ENCODE results near the gene CACTIN.

The CACTIN gene

DNA sequence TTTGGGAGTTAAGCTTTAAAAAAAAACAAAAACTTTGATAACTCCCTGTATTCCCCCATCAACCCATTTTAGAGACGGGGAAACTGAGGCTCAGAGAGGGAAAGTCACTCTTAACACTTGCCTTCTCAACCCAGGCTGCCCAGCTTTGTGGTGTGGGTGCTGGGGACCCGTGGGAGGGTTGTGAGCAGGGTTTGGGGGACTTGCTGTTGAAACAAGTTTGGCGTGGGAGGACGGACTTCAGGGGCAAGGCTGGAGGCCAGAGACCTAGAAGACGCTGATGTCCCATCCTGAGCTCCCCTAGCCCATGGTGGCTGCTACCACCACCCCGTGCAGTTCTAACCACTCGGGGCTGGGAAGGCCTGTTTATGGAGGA, 747 bp upstream of the CACTIN start:
- DNase-seq (ENCODE audit: low spot score): no peak

DNA sequence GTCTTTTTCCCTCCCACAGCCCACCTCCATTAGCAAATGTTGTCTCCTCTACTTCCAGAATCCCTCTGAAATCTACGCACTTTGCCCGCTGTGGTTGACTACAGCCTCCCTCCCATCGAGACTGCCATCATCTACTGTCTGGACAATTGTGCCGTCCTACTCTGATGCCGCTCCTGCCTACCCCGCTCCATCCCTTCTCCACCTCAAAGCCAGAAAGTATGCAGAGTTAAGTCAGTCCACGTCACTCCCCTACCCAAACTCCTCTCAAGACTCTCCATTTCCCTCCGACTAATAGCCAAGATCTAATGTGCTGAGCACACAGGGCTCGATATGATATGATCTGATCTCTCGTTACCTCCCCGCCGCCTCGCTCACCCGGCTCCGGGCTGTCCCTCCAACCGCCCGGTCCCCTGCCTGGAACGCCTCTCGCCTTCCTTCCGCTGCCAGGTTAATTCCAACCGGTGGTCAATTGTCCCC, 556 bp downstream of the CACTIN start:
- DNase-seq (ENCODE audit: low spot score): no peak

DNA sequence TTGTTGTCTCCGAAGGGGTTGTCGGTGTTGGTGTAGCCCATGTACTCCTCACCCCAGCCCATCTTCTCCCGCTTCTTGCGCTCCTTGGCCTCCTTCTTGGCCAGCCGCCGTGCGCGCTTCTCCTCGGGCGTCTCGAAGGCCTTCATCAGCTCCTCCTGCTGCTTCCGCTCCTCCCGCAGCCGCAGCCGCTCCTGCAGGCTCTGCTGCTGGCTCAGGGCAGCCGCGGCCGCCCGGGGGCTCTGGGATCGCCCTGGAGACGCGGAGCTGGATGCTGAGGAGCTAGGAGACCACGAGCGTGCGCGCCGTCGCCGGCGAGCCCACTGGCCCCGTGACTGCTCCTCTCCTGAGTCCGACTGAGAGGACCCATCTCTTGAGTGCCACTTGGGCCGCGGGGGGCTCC, 2.9 kb downstream of the CACTIN start:
- no peak for DNase-seq (ENCODE audit: low spot score)

DNA sequence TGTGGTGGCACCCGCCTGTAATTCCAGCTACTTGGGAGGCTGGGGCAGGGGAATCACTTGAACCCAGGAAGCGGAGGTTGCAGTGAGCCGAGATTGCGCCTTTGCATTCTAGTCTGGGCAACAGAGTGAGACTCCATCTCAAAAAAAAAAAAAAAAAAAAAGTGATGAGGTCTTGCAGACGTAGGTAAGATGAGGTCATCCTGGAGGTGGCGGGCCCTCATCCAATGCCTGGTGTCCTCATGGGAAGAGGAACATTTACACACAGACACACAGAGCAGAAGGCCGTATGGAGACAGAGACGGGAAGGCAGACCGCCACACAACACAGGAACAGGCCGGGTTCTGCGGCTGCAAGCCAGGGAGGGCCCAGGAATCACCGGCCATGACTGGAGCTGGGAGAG, 4.4 kb downstream of the CACTIN start:
- no peak for DNase-seq (ENCODE audit: low spot score)

DNA sequence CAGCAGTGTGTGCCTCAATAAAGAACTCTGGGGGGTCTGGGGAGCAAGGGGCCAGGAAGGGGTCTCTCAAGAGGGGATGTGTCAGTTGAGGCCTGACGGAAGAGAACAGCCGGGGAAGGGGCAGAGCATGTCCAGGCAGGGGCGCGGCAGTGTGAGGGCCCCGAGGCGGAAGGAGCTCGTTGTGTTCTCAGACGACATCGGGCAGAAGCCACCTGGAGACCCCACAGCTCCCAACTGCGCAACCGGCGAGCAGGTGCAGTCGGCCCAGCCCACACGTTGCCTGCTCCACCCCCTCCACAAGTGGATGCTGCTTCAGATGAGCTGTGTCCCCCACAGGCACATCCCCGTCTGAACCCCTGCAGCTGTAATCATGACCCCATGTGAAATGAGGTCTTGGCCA, 4.9 kb downstream of the CACTIN start:
- no peak for DNase-seq (ENCODE audit: low spot score)

DNA sequence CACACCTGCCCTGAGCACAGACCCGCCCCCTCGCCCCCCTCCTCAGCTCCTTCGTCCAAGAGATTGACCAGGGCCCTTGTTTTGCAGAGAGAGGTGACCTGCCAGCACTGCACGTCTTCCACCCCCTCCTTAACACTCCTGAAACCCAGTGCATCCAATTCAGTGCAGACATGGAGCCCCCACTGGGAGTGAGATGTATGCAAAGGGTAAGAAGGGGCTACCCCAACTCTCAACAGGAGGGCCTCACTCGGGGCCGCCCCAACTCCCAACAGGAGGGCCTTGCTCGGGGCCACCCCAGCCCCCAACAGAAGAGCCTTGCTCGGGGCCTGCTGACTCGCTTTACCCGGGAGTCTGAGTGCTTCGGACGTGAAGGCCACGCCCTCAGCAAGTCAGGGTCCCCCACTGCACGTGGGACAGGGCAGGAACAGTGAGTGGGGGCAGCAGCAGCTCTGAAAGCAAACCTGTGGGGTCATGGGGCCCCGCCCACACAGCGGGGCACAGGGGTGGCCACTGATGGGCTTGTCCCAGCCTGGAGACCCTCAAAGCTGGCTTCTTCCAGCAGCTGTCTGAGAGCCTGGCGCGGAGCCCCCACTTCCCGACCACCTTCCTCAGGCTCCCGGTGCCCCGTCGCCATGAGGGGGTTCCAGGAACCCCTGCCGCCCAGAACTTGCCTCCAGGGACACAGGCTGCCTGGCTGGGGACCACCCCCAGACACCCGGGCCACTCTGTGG, 5.6 kb downstream of the CACTIN start:
- DNase-seq (ENCODE audit: low spot score): no peak

DNA sequence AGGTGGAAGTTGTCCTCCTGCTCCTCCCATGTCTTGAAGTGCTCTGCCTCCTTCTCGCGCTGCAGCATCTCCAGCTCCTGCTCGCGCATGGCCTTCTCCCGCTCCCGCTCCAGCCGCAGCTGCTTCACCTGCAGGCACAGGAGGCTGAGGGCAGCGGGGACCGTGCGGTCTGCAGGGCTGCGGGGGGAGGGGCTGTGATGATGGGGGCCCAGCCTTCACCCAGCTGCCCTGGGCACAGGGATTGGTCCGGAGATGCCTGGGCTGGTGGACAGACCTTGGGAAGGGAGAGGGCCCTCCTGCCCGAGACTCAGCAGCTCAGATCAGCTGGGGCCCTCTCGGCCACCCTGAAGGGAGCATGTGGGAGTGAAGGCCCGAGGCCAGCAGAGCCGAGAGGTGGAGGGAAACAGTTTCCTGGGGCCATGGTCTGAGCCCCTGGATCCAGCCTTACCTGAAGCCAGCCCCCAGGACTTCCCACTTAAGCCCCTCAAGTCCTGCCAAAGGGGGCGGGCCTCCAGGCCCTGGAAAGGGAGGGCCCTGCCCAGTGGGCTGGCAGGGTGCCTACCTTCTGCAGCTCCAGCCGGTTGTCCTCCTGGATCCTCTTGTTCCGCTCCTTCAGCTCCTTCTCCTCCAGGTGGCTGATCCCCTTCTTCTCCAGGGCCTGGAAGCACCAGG, 6.3 kb downstream of the CACTIN start:
- DNase-seq (ENCODE audit: low spot score): no peak

DNA sequence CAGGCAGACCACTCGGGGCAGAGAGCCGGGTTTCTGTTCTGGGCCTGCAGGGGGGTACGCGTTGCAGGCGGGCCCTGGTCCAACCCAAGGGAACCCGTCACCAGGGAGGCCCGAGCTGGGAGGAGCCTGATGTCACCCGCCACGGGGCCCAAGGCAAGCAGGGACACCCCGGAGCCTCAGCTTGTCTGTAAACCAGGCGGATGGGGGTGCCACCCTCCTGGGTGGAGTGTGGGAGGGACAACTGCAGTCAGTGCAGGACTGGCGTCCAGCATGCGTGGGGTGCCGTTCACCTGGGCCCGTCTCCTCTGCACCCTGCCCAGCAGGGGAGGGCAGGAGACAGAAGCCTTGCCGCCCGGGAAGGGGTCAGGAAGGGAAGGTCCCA, 7.0 kb downstream of the CACTIN start:
- no peak for DNase-seq (ENCODE audit: low spot score)

DNA sequence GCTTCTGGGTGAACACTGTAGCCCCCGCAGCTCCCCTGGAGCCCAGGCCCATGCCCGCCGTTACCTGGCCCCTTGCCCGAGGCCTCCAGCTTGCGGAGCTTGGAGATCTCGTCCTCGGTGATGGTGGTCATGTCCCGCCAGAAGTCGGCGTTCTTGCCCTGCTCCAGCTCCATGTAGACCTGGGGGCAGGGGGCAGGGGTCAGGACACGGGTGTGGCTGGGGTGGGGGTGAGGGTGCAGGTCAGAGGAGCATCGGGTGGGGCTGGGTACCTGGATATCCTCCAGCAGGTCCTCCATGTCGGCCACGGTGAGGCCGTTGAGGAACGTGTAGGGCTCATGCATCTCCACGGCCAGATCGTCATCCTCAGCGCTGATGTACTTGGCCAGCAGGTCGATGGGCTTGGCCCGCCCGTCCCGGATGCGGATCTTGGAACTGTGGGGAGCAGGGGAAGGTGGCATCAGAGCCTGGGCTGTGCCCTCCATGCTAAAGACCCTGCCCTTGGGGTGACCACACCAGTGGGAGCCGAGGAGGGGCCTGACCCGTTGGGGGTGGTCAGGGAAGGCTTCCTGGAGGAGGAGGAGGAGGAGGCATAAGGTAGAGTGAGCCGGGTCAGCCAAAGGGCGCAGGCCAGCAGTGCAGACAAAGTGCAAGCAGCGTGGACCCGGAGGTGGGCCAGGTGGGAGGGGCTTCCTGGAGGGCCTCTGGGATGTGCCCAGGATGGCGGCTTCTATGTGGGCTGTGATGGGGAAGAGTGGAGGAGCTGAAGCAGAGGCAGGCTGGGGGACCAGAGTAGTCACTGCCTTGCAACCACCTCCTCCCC, 7.6 kb downstream of the CACTIN start:
- DNase-seq (ENCODE audit: low spot score): no peak

DNA sequence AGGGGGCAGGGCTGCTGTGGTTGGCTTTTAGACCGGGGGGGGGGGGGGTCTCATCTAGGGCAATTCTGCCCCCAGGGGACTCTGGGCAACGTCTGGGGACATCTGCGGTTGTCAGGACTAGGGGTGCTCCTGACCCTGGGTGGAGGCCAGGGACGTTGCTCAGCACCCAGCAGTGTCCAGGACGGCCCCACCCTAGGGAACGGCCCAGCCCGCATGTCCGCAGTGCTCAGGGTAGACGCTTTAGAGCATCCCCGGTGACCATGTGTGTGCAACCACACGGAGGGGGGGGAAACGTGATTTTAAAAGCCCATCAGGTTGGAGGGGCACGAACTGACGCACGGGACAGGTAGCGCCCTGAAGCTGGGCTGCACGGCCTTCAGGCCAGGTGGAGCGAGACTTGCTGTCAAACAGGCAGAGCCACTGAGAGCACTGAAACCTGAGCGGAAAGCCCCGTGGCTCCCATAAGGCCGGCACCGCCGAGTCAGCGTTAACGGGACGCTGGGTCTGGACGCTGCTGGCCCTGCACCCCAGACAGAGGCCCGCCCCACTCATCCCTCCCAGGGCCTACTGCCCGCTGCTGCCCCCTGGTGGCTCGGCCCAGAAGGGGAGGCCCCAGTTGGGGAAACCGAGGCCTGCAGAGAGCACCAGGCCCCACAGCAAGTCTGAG, 8.3 kb downstream of the CACTIN start:
- peak; percentile 95 for DNase-seq (ENCODE audit: low spot score)

DNA sequence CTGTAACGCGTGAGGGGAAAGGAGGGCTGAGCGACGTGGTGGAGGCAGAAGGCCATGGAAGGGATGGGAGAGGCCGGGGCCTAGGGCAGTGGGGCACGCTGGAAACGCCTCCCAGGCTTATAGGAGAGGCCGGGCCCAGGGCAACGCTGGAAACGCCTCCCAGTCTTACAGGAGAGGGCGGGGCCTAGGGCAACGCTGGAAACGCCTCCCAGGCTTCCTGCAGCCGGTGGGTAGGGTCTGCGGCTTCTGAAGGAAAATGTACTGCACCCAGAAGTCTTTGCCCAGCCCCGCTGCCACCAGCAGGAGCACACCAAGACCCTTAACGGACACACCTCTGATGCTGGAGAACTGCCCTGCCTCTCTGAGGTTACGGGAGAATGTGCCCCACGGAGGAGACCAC, 9.1 kb downstream of the CACTIN start:
- no peak for DNase-seq (ENCODE audit: low spot score)

DNA sequence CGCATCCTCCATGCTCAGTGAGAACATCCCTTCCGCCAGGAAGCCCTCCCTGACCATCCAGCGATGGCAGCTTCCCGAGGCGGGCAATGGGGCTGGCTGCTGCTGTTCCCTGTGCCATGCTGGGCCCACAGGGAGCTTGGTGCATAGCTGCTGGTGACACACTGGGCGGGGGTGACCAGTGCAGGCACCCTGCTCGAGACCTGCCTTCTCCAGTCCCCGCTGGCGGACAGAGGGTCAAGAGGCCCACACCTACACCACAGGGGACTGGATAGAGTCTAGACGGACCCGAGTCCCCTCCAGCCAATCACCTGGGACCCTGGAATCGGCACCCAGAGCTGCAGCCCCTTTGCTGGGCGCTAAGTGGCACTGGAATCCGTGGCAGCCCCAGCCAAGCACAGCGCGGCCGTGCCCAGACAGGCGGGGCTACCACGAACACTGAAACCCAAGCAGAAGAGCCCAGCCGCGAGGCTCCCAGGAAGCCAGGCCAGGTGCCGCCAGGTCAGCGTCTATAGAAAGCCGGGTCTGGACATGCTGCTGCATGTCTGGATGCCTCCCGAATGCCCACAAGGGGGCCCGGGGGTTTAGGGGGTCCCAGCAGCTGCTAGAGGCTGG, 11.0 kb downstream of the CACTIN start:
- no peak for DNase-seq (ENCODE audit: low spot score)

DNA sequence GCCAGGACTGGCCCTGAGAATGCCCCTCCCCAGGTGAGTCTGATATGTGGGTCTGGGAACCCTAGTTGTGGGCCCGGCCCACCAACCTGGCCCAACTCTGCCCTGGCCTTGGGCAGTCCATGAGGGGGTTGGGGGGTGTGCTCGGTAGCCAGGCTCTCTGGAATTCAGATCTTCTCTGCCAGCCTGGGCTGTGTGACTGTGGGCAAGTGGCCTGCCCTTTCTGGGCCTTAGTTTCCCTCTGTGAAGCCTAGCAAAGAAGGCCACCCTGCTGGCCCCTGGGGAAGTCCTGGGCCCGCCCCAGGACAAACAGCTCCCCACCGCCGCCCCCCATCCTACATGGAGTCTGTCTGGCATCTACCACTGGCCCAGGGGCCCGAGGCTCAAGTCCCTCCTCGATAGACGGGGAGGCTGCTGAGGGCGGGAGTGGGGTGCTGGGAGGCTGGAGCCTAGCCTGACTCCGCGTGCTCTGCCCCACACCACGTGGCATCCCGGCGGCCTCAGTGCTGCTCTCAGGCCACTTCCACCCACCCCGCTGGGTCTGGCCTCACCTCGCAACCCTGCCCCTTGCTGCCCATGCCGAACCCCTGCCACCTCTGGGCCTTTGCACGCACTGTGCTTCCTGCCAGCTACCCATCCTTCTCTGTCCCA, 11.6 kb downstream of the CACTIN start:
- DNase-seq (ENCODE audit: low spot score): no peak

DNA sequence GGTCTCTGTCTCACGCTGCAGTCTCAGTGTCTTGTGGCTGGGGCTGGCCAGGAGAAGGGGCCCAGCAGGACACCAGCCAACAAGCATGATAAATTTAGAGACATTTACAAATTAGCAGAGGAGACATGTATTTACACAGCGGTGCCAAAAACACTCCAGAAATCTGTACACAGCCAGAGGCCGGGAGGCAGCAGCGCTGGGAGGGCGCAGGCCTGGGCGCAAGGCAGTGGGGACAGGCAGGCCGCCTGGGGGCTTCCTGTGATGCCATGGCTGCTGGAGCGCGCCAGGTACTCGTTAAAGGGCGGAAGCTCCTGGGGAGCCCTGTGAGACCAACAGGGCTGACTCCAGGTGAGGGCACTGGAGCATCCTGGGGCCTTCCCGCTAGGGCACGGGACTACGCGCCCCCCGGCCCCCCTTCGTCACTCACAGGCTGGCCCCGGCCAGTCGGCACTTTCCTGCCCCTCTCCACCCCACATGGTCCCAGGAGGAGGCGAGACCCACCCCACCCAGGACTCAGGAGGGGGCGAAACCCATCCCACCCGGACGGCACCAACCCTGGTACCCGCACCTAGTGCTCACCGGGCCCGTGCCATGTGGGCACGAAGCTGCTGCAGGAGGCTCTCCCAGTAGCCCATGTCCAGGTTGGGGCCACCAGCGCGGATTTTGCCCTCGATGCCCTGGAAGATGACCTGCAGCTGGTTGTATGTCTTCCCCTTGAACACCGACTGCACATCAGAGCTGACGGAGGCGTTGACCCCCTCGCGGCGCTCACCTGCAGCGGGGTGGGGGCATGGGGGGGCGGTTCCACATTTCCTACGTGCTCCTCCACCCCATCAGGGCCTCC, 12.6 kb downstream of the CACTIN start:
- no peak for DNase-seq (ENCODE audit: low spot score)

DNA sequence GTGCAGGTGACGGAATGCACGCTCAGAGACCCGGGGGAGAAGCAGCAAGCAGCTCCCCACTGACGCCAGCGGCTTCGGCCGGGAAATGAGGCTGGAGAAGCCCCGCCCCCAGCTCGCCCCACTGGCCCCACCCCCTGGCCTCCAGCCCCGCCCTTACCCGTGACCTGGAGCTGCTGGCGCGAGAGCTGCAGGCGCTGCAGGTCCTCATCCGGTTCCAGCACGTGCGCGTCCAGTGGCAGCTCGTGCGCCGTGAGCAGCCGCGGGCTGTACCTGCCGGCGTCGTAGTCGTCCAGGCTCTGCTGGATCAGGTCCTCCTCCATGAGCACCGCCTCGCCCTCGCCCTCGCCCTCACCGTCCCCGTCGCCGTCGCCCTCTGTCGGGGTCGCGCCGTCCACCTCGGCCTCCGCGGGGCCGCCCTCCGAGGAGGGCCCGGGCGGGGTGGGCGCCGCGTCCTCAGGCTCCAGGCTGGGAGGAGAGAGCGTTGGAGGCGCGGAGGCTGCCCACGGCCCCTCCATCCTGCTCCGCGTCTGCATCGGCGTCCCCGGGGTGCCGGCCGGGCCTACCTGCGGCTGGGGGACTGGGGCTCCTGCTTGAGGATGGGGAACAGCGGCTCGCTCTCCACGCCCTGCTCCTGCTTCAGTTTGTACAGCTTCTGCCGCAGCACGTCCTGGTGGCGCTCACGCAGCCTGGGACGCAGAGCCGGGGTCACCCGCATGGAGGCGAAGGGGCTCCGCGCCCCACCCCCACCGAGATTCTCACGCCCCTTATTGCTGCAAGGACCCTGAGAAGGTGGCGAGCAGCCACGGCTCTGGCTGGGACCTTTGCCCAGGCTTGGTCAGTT, 13.5 kb downstream of the CACTIN start:
- DNase-seq (ENCODE audit: low spot score): no peak

DNA sequence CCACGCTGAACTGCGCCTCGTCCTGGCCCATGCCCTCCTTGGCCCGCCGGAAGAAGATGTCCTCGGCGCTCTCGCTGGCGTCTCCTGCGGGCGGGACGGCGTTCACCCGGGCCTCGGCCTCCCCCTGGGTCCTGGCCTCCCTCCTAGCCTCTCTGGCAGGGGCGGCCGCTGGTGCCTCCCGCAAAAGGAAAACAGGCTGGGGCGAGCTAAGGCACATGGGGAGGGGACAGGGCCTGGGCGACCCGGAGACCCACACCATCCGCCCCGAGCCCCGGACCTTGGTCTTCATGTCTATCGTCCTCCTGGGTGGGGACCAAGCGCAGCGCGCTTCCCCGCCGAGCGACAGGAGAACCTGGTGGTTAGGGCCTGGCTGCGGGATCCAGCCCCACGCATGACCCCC, 14.3 kb downstream of the CACTIN start:
- no peak for DNase-seq (ENCODE audit: low spot score)

DNA sequence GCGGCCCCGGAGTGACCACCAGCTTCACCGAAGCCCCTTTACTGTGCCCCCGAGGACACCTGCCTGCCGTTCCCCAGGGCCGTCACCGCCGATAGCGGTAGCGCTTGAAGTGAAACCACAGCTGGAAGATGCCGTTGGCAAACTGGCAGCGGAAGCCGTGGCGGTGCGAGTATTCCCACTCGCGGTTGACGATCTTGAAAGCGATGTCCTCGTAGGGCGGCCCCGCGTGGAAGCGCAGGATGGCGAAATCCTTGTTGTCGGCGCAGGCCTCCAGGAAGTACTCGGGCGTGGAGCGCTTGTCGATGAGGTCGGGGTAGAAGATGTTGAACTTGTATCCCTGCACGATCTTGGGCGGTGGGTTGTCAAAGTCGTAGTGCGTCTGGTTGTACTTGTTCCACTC, 14.7 kb downstream of the CACTIN start:
- no peak for DNase-seq (ENCODE audit: low spot score)

DNA sequence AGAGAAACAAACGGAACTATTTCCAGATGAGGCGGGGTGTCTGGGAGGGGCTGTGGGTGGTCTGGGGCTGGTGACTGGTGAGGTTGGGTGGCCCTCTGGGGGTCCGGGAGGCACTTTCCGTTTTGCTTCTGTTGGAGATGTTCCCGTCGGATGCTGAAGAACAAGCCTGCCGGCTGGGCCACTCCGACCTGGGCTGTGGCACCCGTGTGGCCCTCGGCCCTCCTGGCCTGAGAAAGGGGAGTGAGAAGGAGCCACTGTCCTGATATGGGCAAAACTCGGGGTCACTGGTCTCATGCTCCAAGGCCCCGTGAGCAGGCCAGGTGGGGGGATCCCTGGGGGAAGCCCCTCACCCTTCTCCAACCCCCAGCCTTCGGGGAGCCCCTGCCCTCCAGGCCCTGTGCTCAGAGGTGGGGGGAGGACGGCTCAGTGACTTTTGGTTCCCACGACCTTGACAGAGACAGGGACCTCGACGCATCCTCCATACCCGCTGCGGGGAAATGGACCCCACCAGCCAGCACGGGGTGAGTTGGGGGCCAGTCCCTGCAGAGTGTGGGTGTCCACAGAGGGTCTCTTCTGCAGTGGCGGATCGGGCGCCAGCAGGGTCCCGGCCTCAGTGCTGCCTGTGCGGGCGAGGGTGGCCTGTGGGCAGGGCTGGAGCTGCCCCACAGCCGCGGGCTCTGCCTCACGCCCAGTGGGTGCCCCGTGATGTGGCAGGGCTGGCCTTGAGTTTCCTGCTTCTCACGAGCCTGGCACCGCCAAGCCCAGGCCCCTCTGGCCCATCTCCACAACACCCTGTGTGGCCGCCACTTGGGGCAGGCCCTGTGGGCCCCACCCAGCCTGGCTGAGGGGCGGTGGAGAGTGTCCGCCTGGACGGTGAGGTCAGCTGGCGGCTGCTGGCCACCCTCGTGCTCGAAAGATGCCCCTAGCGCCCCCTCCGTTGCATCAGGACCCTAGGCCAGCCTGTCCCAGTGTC, 15.6 kb downstream of the CACTIN start:
- no peak for DNase-seq (ENCODE audit: low spot score)
